Adrenal gland (tissue), 12 donors: ENCODE data around the gene RBFOX1. TPM values are rescaled to one million over a fixed set of nuclear protein-coding genes. Genes with fewer than 3 reads are reported as not detected.

Experiments
- DNase-seq, 7 donors: peaks; one replicate each; pipeline ENCODE4 v3.0.0-alpha.2; 2019 to 2020
- H3K27ac ChIP-seq, 5 donors: fragments of 200-600 bp; sonication (generic) in 4 of 5; 1 replicate in 3 of 5; 2 replicates in 2 of 5; pipeline versions ENCODE4 v1.5.1 to v1.8.0; 2016 to 2020; ENCODE audit warnings: mild to moderate bottlenecking in 1 of 5
- H3K27me3 ChIP-seq: fragments of 200-600 bp; 2 replicates; pipeline ENCODE4 v1.8.0; 2021
- H3K36me3 ChIP-seq, 2 donors: fragments of 200-600 bp; replicated peaks in 1 of 2; 1 replicate in 1 of 2; 2 replicates in 1 of 2; pipeline versions ENCODE4 v1.5.1 to v1.8.0; 2018 to 2022
- H3K4me1 ChIP-seq, 2 donors: fragments of 200-600 bp; replicated peaks in 1 of 2; 1 replicate in 1 of 2; 2 replicates in 1 of 2; pipeline versions ENCODE4 v1.5.1 to v1.8.0; 2018 to 2021
- H3K4me3 ChIP-seq, 4 donors: fragments of 200-600 bp; sonication (generic) in 3 of 4; one replicate each; pipeline ENCODE4 v1.5.1; 2016 to 2018
- H3K9me3 ChIP-seq, 3 donors: fragments of 200-600 bp; sonication (generic) in 1 of 3; replicated peaks in 1 of 3; 1 replicate in 2 of 3; 2 replicates in 1 of 3; pipeline versions ENCODE4 v1.5.1 to v1.8.0; 2016 to 2021
- POLR2A ChIP-seq, 2 donors: fragments of 450-650 bp; IDR thresholded peaks; one replicate each; pipeline ENCODE4 v1.6.1; 2017; ENCODE audit warnings: antibody characterized with exemption in 2 of 2, mild to moderate bottlenecking in 2 of 2, moderate library complexity in 1 of 2
- WGBS, 4 donors: extraction: QIAGEN DNeasy Blood & Tissue Kit in 2 of 4; methylation state at CpG; one replicate each; pipeline versions ENCODE4 v1.1.5 to v1.1.7; 2013 to 2017; 5-methylcytosine and 5-hydroxymethylcytosine counted together
- intact Hi-C, 2 donors: fragments of 100-400 bp; cut with DNase I; formaldehyde crosslinking; loops; one replicate each; pipeline versions ENCODE4 v1.14.1 to v1.15.0; 2022 to 2023
- polyA plus RNA-seq, 3 donors: library from polyadenylated mRNA; stranded (reverse); fragments of 200-250 nt in 2 of 3; fragments of 350-450 nt in 1 of 3; fragmentation: Illumina TruSeq in 1 of 3; extraction: RNeasy Lipid Tissue Mini Kit (QIAGEN cat#74804) in 1 of 3; gene quantifications; one replicate each; pipeline ENCODE4 v1.2.3, GENCODE V29; 2013 to 2014
- total RNA-seq, 9 donors: library from RNA; depleted of rRNA in 4 of 9; stranded (reverse); fragments of >200 nt in 4 of 9; fragments of 120-200 nt in 1 of 9; fragmentation: NEBNext Ultra II Directional in 1 of 9; extraction: Animal tissue kit (Norgen Biotek cat#: 25700) in 1 of 9; gene quantifications; one replicate each; pipeline versions ENCODE4 v1.1.0 to v1.2.4, GENCODE V29; 2013 to 2023
- TF ChIP-seq, protein P1 (sequence below), 6 experiments: fragments of 450-650 bp in 4 of 6; fragments of 200-600 bp in 2 of 6; sonication (generic) in 1 of 6; IDR thresholded peaks; 1 replicate in 5 of 6; 2 replicates in 1 of 6; pipeline versions ENCODE4 v1.5.1 to v1.8.0; 2016 to 2021; ENCODE audit warnings: antibody characterized with exemption in 6 of 6, mild to moderate bottlenecking in 2 of 6, moderate library complexity in 1 of 6
- donor health status: healthy with polysubstance abuse.
- donor health status: Bipolar disorder and iron deficiency.
- donor health status: DM: yes; HTN: yes; CAD: no.
- donor health status: DM: no; HTN: no; CAD: no.
- donor health status: DM: no; HTN: no; CAD: no.
- donor health status: DM: yes; HTN: yes; CAD: no.

RBFOX1 gene
- total and polyA plus RNA-seq, 12 donors, result 0.19 to 6.3 (median 0.71) TPM; not detected in 4

DNA sequence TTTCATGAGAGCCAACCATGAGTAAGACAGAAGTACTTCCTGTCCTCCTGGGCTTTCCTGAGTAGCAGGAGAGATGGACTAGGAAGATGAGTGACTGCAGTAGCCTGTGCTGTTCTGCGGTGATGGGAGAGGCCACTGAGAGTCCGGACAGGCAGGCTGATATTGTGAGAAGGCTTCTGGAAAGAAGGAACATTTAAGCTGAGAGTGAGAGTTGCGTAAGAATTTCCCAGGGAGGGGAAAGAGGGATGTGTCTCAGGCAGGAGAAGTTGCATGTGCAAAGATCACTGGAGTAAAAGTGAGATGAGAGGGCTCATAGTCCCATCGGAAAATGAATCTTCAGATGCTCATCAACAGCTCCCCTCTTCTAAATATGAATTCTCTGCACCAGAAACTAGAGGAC, 258.3 kb downstream of the RBFOX1 start:
- no peak overlapping the region for H3K27ac ChIP-seq
- WGBS, 4 donors, result 73 to 84% (median 76%) methylated on average over 4 of the region's 4 CpGs
- intact Hi-C loops, result no loop called here
- TF ChIP-seq, protein P1, sequence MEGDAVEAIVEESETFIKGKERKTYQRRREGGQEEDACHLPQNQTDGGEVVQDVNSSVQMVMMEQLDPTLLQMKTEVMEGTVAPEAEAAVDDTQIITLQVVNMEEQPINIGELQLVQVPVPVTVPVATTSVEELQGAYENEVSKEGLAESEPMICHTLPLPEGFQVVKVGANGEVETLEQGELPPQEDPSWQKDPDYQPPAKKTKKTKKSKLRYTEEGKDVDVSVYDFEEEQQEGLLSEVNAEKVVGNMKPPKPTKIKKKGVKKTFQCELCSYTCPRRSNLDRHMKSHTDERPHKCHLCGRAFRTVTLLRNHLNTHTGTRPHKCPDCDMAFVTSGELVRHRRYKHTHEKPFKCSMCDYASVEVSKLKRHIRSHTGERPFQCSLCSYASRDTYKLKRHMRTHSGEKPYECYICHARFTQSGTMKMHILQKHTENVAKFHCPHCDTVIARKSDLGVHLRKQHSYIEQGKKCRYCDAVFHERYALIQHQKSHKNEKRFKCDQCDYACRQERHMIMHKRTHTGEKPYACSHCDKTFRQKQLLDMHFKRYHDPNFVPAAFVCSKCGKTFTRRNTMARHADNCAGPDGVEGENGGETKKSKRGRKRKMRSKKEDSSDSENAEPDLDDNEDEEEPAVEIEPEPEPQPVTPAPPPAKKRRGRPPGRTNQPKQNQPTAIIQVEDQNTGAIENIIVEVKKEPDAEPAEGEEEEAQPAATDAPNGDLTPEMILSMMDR (IDR thresholded peaks at IDR 0.05), result no peak
- TF ChIP-seq POLR2A (IDR thresholded peaks at IDR 0.05), result no peak
- H3K27me3 ChIP-seq, result no peaks in the 10 kb centered on the region
- no peaks in the 10 kb centered on the region for H3K9me3 ChIP-seq
- no peaks in the 10 kb centered on the region for H3K4me1 ChIP-seq
- DNase-seq, result no peak
- H3K36me3 ChIP-seq, result no peaks in the 10 kb centered on the region
- H3K4me3 ChIP-seq, result no peak overlapping the region

DNA sequence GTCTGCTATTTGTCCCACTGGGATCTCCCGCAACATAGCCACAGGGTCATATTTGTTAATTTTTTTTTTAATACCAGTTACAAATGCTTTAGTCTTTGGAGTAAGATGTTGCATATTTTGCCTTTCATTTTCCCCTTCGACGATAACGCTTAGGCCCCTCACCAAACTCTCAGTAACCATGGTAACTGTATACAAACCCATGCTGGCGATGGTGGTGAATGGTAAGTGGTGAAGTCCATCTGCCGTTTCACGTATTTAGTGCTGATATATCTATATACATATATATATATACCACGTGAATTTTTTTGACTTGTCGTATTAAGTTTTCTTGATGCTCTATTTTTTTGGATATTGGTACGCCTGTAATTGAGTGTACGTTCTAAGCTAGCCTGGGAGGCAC, 263.7 kb downstream of the RBFOX1 start:
- intact Hi-C loops, result no loop called here
- TF ChIP-seq POLR2A (IDR thresholded peaks at IDR 0.05), result no peak
- TF ChIP-seq, protein P1 (IDR thresholded peaks at IDR 0.05), result no peak
- 83 to 88% (median 85%) methylated on average over 11 of the region's 11 CpGs for WGBS, 4 donors

GRCh38 chr16:7597677-7598076, 265.0 kb downstream of the RBFOX1 start:
- TF ChIP-seq POLR2A (IDR thresholded peaks at IDR 0.05), result no peak
- TF ChIP-seq, protein P1 (IDR thresholded peaks at IDR 0.05), result no peak
- Histone ChIP-seq H3K4me1 (no peaks in the 10 kb centered on the region), H3K4me3 (no peak overlapping the region), H3K9me3 (no peaks in the 10 kb centered on the region), H3K27ac (no peak overlapping the region), H3K27me3 (no peaks in the 10 kb centered on the region), H3K36me3 (no peaks in the 10 kb centered on the region)
- intact Hi-C loops, result no loop called here
- no peak for DNase-seq
- 27 to 32% (median 28%) methylated on average over 3 of the region's 3 CpGs for WGBS, 4 donors

More for the DNA sequence above, 263.7 kb downstream of the RBFOX1 start:
- H3K27ac ChIP-seq, result no peak overlapping the region
- no peak overlapping the region for H3K4me3 ChIP-seq
- H3K27me3 ChIP-seq, result no peaks in the 10 kb centered on the region
- H3K36me3 ChIP-seq, result no peaks in the 10 kb centered on the region
- no peak for DNase-seq
- H3K9me3 ChIP-seq, result no peaks in the 10 kb centered on the region
- H3K4me1 ChIP-seq, result no peaks in the 10 kb centered on the region

DNA sequence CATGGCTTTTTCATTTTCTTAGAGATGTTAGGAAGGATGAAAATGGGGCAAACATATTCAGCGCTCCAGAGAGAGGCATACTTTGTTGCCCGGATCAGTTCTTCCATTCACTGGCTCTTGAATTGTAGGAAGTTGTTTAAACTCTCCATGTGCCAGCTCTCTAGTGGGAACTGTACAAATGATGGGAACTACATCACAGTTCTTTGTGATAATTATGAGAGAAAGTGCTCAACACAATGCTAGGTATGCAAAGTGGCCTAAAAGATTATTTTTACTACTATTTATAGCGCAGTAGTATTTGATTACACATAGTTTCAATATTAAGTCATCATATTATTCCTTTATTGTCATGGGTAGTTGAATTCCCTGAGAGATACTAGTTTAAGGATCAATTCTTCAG, 268.5 kb downstream of the RBFOX1 start:
- DNase-seq, result no peak
- WGBS, 4 donors, result 54 to 77% (median 64%) methylated on average over 3 of the region's 3 CpGs
- intact Hi-C loops, result no loop called here
- no peaks in the 10 kb centered on the region for H3K4me1 ChIP-seq
- TF ChIP-seq, protein P1 (IDR thresholded peaks at IDR 0.05), result no peak
- no peak for TF ChIP-seq POLR2A (IDR thresholded peaks at IDR 0.05)
- H3K27me3 ChIP-seq, result no peaks in the 10 kb centered on the region
- no peaks in the 10 kb centered on the region for H3K36me3 ChIP-seq
- H3K27ac ChIP-seq, result no peak overlapping the region
- H3K4me3 ChIP-seq, result no peak overlapping the region
- H3K9me3 ChIP-seq, result no peaks in the 10 kb centered on the region
